GM08714 (cell line): ENCODE measurements around the gene SMPD4.
"Not testable (repeated sequence)": the region's sequence is repeated elsewhere in the genome, so short reads cannot be mapped to it uniquely, and the experiment has no call there.

ENCODE experiments used
- H3K4me3 ChIP-seq: fragments of 200-500 bp; sonication (Bioruptor generic); 2 replicates; pipeline ENCODE4 v1.5.1; 2014; ENCODE audit warnings: mild to moderate bottlenecking, low read length, inconsistent platforms
- ZNF274 ChIP-seq: IDR thresholded peaks from 2 replicates; pipeline ENCODE4 v1.6.1; 2012; ENCODE audit warnings: mild to moderate bottlenecking, low read depth, low read length

The SMPD4 gene

GRCh38 chr2:130181325-130181879, at the start of gene SMPD4:
Gene SMPD4, minus strand, starts transcription at chr2:130181602. Its CDS starts 5,010 bp downstream, at chr2:130176592.
- TF ChIP-seq ZNF274, result no peak
- H3K4me3 ChIP-seq, result peak within 1 kb of the TSS; percentile 85

- H3K4me3 ChIP-seq, result not testable (repeated sequence)
These were observed 49.5 kb upstream of the SMPD4 start for GRCh38 chr2:130230907-130231306.

GRCh38 chr2:130230376-130230775, 49.0 kb upstream of the SMPD4 start:
- H3K4me3 ChIP-seq, result not testable (repeated sequence)

GRCh38 chr2:130229161-130229510, 47.7 kb upstream of the SMPD4 start:
- H3K4me3 ChIP-seq, result peak overlapping the region; percentile 72; the same call in 1 of the 2 replicates

GRCh38 chr2:130228467-130229160, 47.2 kb upstream of the SMPD4 start:
- H3K4me3 ChIP-seq, result peak overlapping the region; percentile 72; the same call in 1 of the 2 replicates

GRCh38 chr2:130228005-130228404, 46.6 kb upstream of the SMPD4 start:
- not testable (repeated sequence) for H3K4me3 ChIP-seq

- H3K4me3 ChIP-seq, result not testable (repeated sequence)
These were observed 41.1 kb upstream of the SMPD4 start for GRCh38 chr2:130222523-130222922.

GRCh38 chr2:130220505-130220904, 39.1 kb upstream of the SMPD4 start:
- not testable (repeated sequence) for H3K4me3 ChIP-seq

- not testable (repeated sequence) for H3K4me3 ChIP-seq
These were observed 37.7 kb upstream of the SMPD4 start for GRCh38 chr2:130219147-130219546.

GRCh38 chr2:130207051-130207450, 25.6 kb upstream of the SMPD4 start:
- H3K4me3 ChIP-seq, result not testable (repeated sequence)

- not testable (repeated sequence) for H3K4me3 ChIP-seq
These were observed 21.7 kb upstream of the SMPD4 start for GRCh38 chr2:130203150-130203549.

GRCh38 chr2:130202518-130202917, 21.1 kb upstream of the SMPD4 start:
- H3K4me3 ChIP-seq, result not testable (repeated sequence)

GRCh38 chr2:130198343-130198742, 16.9 kb upstream of the SMPD4 start, which contains the start of gene TUBA3E:
Gene TUBA3E, minus strand, starts transcription at chr2:130198439. Its CDS starts 79 bp downstream, at chr2:130198360.
- no peak for TF ChIP-seq ZNF274
- no peak within 1 kb of the TSS for H3K4me3 ChIP-seq

GRCh38 chr2:130196052-130196451, 14.7 kb upstream of the SMPD4 start:
- not testable (repeated sequence) for H3K4me3 ChIP-seq

- not testable (repeated sequence) for H3K4me3 ChIP-seq
These were observed 13.8 kb upstream of the SMPD4 start for GRCh38 chr2:130195089-130195635.

GRCh38 chr2:130193824-130194223, 12.4 kb upstream of the SMPD4 start:
- H3K4me3 ChIP-seq, result not testable (repeated sequence)

GRCh38 chr2:130192451-130192850, 11.0 kb upstream of the SMPD4 start:
- H3K4me3 ChIP-seq, result not testable (repeated sequence)

- not testable (repeated sequence) for H3K4me3 ChIP-seq
These were observed 9.9 kb upstream of the SMPD4 start for GRCh38 chr2:130191319-130191718.
